GM18858 (cell line): ENCODE results near the gene ESYT3.
"Not testable (repeated sequence)": the region's sequence is repeated elsewhere in the genome, so short reads cannot be mapped to it uniquely, and the experiment has no call there.

Experiments used
- ATAC-seq: cut with Tn5 transposase; IDR thresholded peaks from one replicate; pipeline ENCODE4 v1.9.1; 2021; ENCODE audit not compliant: unreplicated experiment

The ESYT3 gene

DNA sequence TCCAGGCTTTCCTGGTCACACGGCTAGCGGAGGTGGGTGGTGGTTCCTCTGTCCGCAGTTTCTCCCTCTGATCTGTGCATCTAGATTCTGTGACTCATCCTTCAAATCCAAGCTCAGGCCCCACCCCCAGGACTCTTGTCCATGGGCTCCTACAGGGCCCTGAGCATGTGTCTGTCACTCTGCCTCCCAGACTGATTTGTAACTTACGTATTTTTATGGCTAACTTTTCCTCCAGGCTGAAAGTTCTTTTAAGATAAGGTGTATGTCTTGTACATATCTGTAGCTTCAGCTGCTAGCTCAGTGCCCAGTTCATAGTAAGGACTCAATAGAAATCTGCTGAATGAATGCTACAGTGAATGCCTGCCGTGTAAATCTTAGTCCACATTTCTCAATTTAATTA lies 8.0 kb downstream of the ESYT3 start:
- no peak for ATAC-seq

DNA sequence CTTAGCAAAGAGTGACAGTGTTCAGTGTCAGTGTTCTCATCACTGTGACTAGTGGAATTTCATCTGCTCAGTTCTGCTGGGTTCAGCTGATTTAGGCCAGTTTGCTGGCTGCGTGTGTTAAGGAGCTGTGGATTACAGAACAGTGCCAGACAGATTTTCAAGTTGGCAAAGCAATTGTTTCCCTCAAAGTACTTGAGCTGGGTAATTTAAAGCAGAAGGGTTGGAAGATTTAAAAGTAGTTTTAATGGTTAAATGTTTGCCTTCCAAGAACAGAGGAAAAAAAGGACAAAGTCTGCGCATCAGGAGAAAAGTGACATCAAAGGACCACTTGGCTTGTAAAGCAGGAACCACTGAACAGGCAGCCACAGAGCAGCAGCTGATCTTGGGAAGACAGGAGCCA lies 8.7 kb downstream of the ESYT3 start:
- ATAC-seq, result no peak

DNA sequence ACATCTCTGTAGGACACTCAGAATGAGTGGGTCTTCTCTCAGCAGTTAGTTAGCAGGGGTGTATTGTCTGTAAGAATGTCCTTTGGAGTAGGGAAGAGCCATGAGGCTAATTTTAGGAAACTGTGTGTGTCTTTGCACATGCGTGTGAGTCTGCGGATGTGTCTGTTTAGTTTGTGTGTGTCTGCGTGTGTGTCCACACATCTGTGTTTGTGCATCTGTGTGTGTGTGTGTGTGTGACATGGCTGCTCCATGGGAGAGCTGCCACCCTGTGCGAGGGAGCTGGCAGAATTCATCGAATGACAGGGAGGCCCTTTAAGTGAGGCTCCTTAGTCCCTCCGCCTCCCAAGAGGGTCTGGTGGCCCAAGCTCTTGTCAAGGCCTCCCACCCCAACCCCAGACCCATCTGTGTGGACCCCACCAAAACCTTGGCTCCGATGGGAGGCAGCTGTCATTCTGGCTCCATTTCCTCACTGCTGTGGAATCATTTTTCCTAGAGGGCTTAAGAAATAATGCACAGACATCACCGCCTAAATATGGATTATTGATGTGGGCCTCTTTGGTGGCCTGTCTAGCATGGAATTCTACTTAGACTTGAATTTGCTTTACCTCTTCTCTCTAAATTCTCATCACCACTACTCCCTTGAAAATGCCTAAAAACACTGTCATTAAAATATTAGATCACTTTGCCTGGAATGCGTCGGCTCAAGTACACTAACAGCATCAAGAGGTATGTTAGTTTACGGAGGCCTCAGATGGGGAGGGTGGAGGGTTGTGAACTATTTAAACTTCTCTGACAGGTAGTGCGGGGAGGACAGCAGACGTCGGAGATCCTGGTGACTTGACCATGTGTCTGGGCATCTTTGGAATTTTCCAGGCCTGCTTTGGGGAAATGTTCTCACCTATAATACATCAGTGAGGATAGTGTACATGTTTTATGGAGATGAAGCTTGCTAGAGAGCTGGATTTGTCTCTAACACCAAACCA lies 9.4 kb downstream of the ESYT3 start:
- ATAC-seq, result no peak

DNA sequence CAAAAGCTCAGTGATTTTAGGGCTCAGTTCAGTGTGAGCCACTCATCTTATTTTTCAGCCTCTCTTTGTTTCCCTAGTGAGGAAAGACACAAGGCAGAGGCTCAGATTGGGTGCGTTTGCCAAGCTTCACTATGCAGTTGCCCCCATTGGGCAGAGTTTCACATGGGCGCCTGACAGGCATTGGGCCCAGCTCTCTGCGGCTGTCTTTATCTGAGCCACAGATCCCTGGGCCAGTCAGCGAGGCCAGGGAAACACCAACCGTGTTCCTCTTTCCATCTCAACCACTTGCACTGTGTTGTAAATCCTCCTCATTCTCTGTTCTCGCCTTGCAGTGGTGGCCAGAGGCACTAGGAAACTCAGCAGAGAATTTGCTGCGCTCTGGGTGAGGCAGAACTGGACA lies 10.8 kb downstream of the ESYT3 start:
- no peak for ATAC-seq

DNA sequence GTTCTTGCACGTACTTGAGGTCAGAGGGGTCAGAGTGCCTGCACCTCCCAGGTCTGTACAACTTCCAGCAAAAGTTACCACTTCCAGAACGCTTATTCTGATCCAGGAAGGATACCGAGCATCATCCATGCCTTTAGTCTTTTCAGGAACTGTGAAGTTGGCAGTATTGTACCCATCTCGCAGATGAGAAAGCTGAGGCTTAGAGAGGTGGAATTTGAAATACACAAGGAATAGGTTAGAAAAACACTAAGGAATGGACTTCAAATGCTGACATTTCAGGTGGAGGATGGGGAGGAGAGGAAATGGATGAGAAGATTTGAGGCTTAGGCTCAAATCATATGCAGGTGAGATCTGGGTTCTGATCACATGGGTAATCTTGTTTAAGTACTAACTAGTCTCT lies 11.2 kb downstream of the ESYT3 start:
- ATAC-seq, result no peak

DNA sequence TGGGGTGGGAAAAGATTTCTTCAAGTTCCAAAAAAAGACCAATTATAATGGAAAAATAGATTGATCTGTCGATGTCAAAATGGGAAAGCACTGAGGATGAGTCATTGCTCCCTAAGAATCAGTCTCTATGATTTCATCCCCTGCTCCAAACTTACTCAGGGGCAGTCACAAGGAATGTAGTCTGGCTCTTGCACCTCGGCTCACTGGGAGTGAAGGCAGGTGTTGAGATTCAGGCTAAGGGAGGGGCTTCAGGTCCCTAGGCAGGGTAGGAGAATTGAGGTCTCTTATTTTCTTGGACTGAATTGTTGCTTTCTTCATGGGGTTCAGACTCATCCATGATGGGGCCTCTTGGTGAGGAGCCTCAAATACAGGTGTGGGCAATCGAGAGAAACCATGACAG lies 14.2 kb downstream of the ESYT3 start:
- ATAC-seq, result no peak

DNA sequence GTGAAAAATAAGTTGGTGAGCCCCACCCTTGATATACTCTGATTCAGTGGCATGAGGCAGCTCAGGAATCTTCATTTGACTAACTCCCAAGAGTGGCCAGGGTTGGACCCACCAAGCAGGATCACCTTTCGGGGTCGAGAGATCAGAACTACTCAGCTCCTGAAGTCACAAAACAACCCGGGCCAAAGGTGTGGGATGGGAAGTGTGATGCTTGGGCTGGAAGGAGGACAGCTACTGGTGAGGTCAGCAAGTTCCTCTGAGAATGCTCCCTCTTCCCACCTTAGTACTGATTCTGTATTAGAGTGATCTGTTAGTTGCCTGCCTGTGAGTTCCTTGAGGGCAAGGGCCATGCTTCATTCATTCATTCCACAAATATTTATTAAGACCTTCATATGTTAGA lies 15.1 kb downstream of the ESYT3 start:
- no peak for ATAC-seq

DNA sequence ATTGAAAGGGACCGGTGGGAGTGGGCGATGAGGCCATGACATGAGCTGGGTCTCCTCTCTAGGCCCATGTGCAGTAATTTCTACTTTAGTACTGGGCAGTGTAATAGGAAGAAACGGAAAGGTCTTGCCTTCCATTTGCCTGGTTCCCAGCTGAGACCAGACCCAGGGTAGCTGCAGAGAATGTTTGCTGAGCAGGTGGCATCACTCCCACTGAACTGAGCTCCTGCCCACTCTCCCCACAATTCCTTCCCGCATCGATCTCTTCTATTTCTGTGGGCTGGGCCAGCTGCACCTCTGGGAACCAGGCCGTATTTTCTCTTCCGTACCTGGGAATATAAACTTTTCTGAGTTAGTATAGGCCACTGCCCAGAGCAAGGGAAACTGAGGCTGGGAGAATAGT lies 15.8 kb downstream of the ESYT3 start:
- no peak for ATAC-seq

DNA sequence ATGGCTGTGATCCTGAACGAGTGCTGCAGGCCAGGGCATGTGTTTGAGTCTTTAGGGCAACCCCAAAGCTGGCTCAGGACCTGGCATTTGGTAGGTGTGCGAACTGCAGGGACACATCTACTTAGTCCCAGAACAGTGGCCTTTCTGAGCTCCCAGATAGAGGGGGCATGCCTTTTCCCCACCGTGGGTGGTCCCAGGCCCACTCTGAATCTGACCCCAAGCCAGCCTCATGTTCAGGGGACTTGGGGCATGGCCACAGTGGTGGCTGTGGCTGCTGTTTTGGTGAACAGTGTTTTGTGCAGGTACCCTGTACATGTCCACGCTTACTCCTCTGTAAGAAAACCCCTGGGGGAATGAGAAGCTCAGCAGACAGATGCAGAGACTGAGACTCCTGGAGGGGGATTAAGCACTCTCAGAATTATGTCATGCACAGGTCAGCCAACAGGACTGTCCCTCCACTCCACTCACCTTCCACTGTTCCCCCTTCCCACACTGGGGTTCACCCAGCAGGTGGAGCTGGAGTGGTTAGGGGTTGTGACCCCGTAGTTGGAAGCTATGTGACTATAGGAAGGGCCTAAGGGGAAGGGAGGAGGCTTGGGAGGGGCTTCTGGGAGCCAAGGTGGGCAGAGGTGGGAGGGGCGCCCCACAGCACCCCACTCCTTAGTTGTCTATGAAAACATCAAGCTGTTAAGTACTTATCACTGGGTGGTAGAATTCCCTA lies 16.4 kb downstream of the ESYT3 start:
- no peak for ATAC-seq

DNA sequence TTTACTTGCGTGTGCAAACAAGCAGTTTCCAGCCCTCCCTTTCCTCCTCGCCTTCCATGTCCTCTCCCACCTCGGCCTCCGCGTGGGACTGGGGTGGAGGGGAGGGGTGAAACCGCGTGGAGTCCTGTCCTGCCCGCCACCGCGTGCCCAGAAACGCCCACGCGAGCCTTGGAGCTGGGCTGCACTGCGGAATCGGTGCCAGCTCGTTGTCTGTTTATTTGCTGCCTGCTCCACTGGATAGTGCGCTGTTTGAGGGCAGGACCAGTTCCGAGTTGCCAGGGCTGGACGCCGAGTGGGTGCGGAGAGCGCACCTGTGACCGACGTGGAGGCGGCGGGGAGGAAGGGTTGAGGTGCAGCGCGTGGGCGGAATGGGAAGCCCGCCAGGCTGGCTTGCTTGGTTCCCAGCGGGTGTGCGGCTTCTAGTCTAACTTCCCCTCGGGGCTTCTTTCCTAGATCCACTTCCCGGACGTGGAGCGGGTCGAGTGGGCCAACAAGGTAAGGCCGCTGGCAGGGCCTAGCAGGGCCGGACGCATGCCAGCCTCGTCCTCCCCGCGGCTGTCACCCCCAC lies 17.3 kb downstream of the ESYT3 start:
- ATAC-seq, result no peak

DNA sequence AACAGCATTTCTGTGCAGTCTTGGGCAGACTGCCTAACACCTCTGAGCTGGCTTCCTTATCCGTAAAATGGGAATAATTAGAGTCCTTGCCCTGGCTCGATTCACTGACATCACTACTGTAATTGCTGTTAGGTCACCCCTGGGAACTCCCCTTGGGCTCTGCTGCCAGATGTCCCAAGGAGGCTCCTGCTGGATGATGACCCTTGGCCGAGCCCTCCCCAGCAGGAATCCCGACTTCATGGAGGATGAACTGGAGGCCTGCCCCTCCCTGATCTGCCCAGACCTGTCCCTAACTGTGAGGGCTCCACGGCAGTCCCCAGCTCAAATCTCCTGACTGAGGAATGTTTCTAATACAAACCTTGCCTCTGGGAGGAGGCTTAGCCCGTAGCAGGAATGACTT lies 18.0 kb downstream of the ESYT3 start:
- ATAC-seq, result no peak

DNA sequence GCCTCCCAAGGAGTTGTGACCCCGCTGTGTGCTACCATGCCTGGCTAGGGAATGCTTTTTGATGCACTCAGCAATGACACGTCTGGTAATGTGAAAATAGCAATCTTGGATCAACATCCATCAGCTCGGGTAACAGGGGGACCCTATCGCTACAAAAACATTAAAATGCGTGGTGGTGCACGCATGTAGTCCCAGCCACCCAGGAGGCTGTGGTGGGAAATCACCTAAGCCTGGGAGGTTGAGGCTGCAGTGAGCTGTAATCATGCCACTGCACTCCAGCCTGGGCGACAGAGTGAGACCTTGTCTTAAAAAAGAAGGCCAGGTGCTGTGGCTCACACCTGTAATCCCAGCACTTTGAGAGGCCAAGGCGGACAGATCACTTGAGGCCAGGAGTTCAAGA lies 19.5 kb downstream of the ESYT3 start:
- ATAC-seq, result not testable (repeated sequence)

DNA sequence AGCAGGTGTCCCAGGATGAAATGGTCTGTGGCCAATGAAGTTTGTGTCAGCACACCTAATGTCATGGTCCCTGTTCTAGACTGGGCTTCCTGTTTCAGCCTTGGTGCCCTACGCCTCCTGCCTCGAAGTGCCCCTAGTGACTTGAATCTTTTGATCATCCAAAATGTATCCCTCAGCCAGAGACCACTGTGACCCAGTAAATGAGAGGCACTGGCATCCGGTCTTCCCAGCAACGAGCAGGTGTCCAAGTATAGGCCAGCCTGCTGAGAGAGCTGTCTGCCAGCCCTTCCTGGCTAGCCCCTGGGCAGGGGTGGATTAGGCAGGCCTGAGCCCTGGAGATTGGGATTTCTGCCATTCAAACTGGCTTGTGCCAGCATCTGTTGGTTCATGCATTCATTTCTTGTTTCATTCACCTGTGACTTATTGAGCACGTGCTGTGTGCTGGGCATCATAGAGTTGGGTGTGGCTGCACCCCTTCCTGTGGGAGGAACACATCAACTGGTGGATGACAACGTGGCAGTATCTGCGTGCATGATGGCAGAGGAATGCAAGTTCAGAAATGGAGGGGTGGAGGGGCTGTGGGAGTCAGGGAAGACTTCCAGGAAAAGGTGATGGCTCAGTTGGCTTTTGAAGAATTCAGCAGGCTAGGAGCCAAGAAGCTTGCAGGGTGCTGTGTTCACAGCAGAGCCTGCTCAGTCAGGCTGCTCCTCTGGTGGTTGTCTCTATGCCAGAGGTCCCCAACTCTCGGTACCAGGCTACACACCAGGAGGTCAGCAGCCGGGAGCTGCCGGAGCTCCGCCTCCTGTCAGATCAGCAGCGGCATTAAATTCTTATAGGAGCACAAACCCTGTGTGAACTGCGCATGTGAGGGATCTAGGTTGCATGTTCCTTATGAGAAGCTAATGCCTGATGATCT lies 21.6 kb downstream of the ESYT3 start:
- no peak for ATAC-seq

DNA sequence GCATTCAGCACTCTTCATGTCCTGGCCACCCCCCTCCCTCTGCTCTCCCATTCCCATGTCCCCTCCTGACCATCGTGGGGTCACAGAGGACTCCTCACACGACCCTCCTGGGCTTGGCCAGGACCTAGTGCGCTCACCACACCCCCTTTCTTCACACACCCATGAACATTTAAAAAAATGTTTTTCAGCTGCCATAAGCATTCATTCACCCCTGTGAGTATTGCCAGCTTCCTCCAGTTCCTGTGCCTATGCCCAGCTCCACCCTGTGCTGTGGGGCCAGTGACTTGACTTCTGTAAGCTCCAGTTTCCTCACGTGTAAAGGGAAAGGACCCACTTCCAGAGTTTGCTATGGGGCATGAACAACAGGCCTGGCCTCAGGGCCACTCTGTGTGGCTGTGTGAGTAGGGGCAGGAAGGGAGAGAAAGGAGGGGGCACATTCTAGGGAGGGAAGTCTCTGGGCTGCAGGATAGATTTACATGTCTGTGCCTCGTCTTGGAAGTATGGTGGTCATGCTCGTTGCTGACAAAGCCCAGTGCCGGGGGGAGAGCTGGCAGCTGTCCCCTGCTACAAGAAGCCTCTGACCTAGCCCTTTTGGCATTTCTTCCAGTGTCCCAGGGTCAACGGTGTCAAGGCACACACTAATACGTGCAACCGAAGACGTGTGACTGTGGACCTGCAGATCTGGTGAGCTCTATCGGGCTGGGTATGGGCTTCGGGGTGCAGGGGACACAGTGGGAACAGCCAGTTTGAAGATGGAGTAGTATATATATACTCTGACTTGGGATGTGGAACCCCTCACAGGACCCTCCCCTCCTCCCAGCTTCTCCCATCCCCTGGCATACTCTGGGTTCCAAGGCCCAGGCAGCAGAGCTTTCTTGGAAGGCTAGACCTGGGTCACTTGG lies 22.8 kb downstream of the ESYT3 start:
- no peak for ATAC-seq

DNA sequence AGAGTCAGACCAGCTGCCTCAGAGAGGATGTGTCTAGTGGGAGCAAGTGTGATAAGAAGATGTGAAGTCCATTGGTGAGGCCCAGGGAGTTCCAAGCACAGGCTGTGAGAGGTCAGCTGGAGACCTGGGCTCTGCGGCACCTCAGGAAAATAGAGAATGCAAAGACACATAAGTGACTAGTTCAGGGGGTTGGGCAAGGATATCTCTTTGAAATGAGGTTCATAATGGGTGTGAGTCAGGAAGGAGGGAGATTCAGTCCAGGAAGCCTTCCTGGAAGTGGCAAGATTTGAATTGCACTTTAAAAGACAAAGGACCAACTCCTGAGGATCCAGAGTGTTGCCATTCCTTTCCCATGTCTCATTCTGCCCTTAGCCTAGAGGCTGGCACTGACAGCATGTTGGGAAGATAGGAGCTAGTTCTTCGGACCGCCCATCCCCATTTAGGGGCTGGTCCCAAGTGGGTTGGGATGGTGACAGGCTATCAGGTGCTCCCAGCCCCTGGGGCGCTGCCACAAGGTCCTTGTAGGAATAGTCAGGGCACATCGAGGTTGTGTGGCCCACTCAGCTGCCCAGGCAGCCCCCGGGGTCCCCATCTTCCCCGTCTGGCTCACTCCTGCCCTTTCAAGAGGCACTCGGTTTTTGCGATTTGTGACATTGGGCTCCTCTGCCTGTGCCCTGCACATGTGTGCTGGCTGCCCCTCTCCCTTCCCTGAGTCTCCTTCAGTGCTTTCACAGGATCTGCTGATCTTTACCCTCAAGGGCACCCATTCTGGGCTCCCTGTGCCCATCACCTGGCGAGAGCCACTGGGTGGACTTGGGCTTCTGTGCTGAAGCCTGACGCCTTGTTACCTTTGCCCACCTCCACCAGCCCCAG lies 23.7 kb downstream of the ESYT3 start:
- no peak for ATAC-seq

DNA sequence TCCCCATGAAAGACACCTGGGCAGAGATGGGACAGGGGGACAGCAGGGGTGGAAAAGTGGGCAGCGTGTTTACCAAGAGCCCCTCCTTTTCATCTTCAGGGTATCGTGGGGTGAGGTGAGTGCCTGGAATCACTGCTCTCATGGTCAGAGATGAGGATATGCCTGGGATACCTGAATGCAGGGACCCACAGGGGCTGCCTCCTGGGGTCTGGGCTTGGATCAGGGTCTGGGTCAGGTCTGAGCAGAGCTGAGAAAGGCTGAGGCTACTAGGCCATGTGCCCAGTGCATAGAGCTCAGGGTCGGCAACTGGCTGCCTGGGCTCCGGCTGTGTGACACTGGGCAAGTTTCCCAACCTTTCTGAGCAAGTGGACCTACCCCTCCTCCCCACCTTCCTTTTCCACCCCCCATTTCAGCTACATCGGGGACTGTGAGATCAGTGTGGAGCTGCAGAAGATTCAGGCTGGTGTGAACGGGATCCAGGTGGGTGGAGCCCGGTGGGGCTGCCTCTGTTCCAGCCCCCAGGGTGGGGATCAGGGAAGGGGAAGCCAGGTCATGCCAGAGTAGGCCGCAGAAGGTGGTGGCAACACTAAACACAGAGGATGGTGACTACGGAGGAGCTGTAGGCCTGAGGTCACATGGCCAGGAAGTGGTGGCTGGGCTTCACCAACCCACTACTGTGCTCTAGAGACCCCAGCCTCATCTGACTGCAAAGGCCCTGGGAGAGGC lies 24.5 kb downstream of the ESYT3 start:
- no peak for ATAC-seq

DNA sequence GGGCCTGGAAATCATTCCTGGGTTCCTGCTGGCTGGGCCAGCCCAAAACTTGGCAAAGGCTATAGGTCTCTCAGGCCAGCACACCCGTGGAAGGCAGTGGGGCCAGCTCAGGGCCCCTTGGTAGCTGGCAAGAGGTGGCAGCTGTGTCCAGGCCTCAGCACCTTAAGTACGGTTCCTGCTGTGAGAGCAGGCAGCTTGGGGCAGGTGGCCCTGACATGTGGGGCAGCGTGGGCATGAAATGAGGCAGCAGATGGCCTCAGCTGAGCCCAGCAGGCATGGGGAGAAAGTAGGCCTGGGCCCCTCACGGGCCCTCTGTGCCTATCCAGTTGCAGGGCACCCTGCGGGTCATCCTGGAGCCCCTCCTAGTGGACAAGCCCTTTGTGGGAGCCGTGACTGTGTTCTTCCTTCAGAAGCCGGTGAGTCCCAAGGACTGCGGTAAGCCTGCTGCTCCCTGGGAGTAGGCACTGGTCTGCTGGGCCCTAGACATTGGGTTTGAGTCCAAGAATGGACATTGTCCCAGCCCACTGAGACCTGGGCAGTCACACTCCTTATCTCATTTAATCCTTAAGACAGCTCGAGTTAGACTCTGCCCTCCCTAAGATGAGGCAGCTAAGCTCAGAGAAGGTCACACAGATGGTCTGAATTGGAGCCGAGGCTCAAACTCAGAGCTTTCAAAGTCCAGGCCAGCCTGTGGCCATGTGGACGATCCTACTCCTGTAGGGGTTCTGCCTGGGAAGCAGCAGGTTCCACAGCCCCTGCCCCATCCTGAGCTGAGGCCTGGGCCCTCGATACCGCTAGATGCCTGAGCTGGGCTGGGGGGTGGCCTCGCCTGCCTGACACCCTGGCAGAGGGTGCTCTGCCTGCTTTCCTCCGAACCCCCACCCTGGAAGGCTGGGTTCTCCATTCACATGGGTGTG lies 25.5 kb downstream of the ESYT3 start:
- no peak for ATAC-seq
